ENCODE results near the gene RASSF5.

DNA sequence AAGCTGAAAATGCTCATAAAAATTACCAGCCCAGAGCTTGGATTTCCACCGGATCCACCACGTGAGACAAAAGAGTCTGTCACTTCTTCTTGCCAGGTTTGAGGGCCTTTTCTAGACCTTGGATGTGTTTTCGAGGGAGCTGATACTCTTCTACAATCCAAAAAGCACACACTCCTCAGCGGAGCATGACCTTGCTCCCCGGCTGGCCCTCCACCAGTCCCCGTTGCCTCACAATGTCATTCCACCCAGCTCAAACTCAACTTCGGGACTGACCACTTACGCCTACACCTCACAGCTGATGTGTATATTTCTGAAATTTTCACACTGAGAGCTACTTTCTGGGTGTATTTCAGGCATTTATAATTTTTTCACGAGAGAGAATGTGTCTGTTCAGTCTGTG, 84.4 kb downstream of the RASSF5 start:
- TF ChIP-seq, protein P1, sequence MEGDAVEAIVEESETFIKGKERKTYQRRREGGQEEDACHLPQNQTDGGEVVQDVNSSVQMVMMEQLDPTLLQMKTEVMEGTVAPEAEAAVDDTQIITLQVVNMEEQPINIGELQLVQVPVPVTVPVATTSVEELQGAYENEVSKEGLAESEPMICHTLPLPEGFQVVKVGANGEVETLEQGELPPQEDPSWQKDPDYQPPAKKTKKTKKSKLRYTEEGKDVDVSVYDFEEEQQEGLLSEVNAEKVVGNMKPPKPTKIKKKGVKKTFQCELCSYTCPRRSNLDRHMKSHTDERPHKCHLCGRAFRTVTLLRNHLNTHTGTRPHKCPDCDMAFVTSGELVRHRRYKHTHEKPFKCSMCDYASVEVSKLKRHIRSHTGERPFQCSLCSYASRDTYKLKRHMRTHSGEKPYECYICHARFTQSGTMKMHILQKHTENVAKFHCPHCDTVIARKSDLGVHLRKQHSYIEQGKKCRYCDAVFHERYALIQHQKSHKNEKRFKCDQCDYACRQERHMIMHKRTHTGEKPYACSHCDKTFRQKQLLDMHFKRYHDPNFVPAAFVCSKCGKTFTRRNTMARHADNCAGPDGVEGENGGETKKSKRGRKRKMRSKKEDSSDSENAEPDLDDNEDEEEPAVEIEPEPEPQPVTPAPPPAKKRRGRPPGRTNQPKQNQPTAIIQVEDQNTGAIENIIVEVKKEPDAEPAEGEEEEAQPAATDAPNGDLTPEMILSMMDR (IDR thresholded peaks at IDR 0.05) = no peak
- TF ChIP-seq POLR2A (IDR thresholded peaks at IDR 0.05) = no peak
